GM12891 (cell line): ENCODE results near the gene ABCC1.

Source experiments
- POLR2A ChIP-seq: IDR thresholded peaks from 2 replicates; pipeline ENCODE4 v1.6.1; 2011; ENCODE audit warnings: low read depth, low read length, control low read depth
- POLR2AphosphoS5 ChIP-seq: IDR thresholded peaks from 2 replicates; pipeline ENCODE4 v1.6.1; 2011; ENCODE audit warnings: low read depth, low read length, control low read depth

- no peak for TF ChIP-seq POLR2AphosphoS5
- no peak for TF ChIP-seq POLR2A
These were observed at the start of gene ABCC1 for GRCh38 chr16:15949210-15950160.
